DLD1 (cell line): ENCODE measurements around the gene PABPC1L.

Experiments
- in situ Hi-C: cut with HindIII; loops from 2 replicates; pipeline ENCODE4 v1.10.0; 2017; ENCODE audit warnings: low sequenced_read_pairs

The PABPC1L gene

GRCh38 chr20:44942264-44942973 lies 32.6 kb downstream of the PABPC1L start:
- in situ Hi-C loops, result no loop called here

- in situ Hi-C loops, result no loop called here
These were observed 34.0 kb downstream of the PABPC1L start for GRCh38 chr20:44943828-44944227.

- in situ Hi-C loops, result no loop called here
These were observed 35.4 kb downstream of the PABPC1L start for GRCh38 chr20:44945261-44945660.

GRCh38 chr20:44946271-44946852 lies 36.5 kb downstream of the PABPC1L start:
- in situ Hi-C loops, result no loop called here

GRCh38 chr20:44948107-44948506 lies 38.2 kb downstream of the PABPC1L start:
- in situ Hi-C loops, result no loop called here

- in situ Hi-C loops, result no loop called here
These were observed 38.7 kb downstream of the PABPC1L start for GRCh38 chr20:44948513-44948912.

GRCh38 chr20:44950368-44950767 lies 40.5 kb downstream of the PABPC1L start:
- in situ Hi-C loops, result no loop called here

GRCh38 chr20:44952731-44953130 lies 42.9 kb downstream of the PABPC1L start:
- in situ Hi-C loops, result no loop called here

GRCh38 chr20:44954211-44954610 lies 44.4 kb downstream of the PABPC1L start:
- in situ Hi-C loops, result no loop called here

GRCh38 chr20:44955270-44955669 lies 45.4 kb downstream of the PABPC1L start:
- in situ Hi-C loops, result no loop called here

GRCh38 chr20:44956410-44956809 lies 46.5 kb downstream of the PABPC1L start:
- in situ Hi-C loops, result no loop called here

GRCh38 chr20:44958276-44958675 lies 48.4 kb downstream of the PABPC1L start:
- in situ Hi-C loops, result no loop called here

- in situ Hi-C loops, result no loop called here
These were observed 49.3 kb downstream of the PABPC1L start for GRCh38 chr20:44959082-44959637.

- in situ Hi-C loops, result no loop called here
These were observed 49.8 kb downstream of the PABPC1L start for GRCh38 chr20:44959638-44960102.

GRCh38 chr20:44960103-44960852 lies 50.4 kb downstream of the PABPC1L start, which contains the start of gene TOMM34:
Gene TOMM34, minus strand, starts transcription at chr20:44960397. Its CDS starts 64 bp downstream, at chr20:44960333.
- in situ Hi-C loops, result no loop called here

- in situ Hi-C loops, result no loop called here
These were observed 51.4 kb downstream of the PABPC1L start for GRCh38 chr20:44961011-44961869.

GRCh38 chr20:44961870-44962267 lies 52.0 kb downstream of the PABPC1L start:
- in situ Hi-C loops, result no loop called here

- in situ Hi-C loops, result no loop called here
These were observed 52.6 kb downstream of the PABPC1L start for GRCh38 chr20:44962483-44962882.

GRCh38 chr20:44963325-44964215 lies 53.7 kb downstream of the PABPC1L start:
- in situ Hi-C loops, result no loop called here

- in situ Hi-C loops, result no loop called here
These were observed 55.8 kb downstream of the PABPC1L start for GRCh38 chr20:44965651-44966029.
